Measurements from ENCODE around the gene NOP53. TPM values are rescaled to one million over a fixed set of nuclear protein-coding genes. Genes with fewer than 3 reads are reported as not detected.
"Not testable (repeated sequence)": the region's sequence is repeated elsewhere in the genome, so short reads cannot be mapped to it uniquely, and the experiment has no call there.

NOP53 gene
- total and polyA plus RNA-seq, 2 donors, result 51.2 to 690 TPM

DNA sequence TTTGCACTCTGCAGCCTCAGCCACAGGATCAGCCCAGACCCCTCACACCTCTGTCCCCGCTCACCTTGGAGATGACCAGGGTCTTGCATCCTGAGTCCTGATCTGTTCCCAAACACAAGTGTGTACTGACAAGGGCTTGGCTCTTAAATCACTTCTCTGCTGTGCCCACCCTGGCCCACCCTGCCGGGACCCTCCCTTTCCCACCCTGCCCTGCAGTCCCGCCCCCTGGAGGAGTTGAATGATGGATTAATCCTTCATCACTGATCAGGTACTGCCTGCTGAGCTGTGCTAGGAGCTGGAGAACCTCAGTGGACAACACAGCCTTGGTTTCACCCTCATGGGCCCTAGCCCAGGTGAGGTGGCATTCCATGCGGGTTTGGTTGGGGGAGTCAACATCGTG lies 59.1 kb downstream of the NOP53 start, which contains the start of gene TPRX1:
TPRX1 (minus strand) TSS at position 101 of the 400 bp plus-strand sequence; CDS start at position 89, 12 bp downstream.
- H3K27ac ChIP-seq (ENCODE audit: low read depth); H3K36me3 ChIP-seq (ENCODE audit: insufficient read depth); H3K4me1 ChIP-seq (ENCODE audit: insufficient read depth); H3K4me3 ChIP-seq (ENCODE audit: low read depth, low read length); DNase-seq (ENCODE audit: extremely low spot score): not testable (repeated sequence)
- WGBS, result 84% methylated on average over 5 of the region's 5 CpGs

DNA sequence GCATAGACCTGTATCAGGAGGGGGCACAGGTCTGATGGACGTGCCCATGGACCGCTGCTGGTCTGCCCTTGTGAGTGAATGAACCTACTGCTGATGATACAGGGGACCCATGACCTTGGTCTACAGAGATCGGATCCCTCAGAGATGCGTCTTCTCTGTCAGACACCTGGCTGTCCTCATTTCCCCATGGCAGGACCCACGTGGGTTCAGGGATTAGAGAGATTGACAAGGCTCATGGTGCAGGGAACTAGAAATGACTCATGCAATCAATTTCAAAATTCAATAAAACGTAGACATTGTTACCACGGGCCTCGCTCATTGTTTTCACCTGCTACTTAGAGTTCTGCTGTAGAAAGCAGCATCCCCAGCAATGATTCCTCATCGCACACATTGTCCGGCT lies 60.0 kb downstream of the NOP53 start:
- no peak overlapping the region for H3K4me3 ChIP-seq (ENCODE audit: low read depth, low read length)
- no peaks in the 10 kb centered on the region for H3K36me3 ChIP-seq (ENCODE audit: insufficient read depth)
- DNase-seq (ENCODE audit: extremely low spot score), result no peak
- H3K4me1 ChIP-seq (ENCODE audit: insufficient read depth), result no peaks in the 10 kb centered on the region
- 85% methylated on average over 10 of the region's 10 CpGs for WGBS
- no peak overlapping the region for H3K27ac ChIP-seq (ENCODE audit: low read depth)

DNA sequence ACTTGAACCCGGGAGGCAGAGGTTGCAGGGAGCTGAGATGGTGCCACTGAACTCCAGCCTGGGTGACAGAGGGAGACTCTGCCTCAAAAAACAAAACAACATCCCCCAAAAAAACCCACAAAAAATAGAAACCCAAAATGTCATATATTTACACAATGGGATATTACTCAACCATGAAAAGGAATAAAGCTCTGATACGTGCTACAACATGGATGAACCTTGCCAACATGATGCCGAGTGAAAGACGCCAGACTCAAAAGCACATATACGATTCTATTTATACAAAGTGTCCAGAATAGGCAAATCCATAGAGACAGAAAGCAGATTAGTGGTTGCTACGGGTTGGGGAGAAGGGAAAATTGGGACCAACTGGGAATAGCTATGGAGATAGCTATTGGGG lies 61.1 kb downstream of the NOP53 start:
- Histone ChIP-seq H3K4me1 (ENCODE audit: insufficient read depth) (no peaks in the 10 kb centered on the region), H3K27ac (ENCODE audit: low read depth) (no peak overlapping the region), H3K36me3 (ENCODE audit: insufficient read depth) (no peaks in the 10 kb centered on the region), H3K4me3 (ENCODE audit: low read depth, low read length) (no peak overlapping the region)
- WGBS, result 87% methylated on average over 6 of the region's 6 CpGs
- no peak for DNase-seq (ENCODE audit: extremely low spot score)

Small RNA genes lying within 50 kb of the gene (small RNA-seq; reads per million reads assigned to genes)
- gene AC008745.1 (not detected), gene SNORD23 (not detected)

Other genes with a start within 250 kb of the NOP53 start
- 33.4 TPM for gene NAPA, start 230.5 kb upstream of the NOP53 start, total RNA-seq
- gene NAPA, start 230.5 kb upstream of the NOP53 start, polyA plus RNA-seq, result 107 TPM
- gene ZNF541, start 172.4 kb upstream of the NOP53 start, total RNA-seq, result 0.16 TPM
- 0.25 TPM for gene ZNF541, start 172.4 kb upstream of the NOP53 start, polyA plus RNA-seq
- 5.9 TPM for gene BICRA, start 136.4 kb upstream of the NOP53 start, total RNA-seq
- gene BICRA, start 136.4 kb upstream of the NOP53 start, polyA plus RNA-seq, result 10.9 TPM
- gene EHD2, start 32.1 kb upstream of the NOP53 start, total RNA-seq, result 53.1 TPM
- gene EHD2, start 32.1 kb upstream of the NOP53 start, polyA plus RNA-seq, result 188 TPM
- 186 TPM for gene SELENOW, start 33.2 kb downstream of the NOP53 start, total RNA-seq
- 566 TPM for gene SELENOW, start 33.2 kb downstream of the NOP53 start, polyA plus RNA-seq
- not detected for gene TPRX1, start 59.0 kb downstream of the NOP53 start, total RNA-seq
- not detected for gene TPRX1, start 59.0 kb downstream of the NOP53 start, polyA plus RNA-seq
- not detected for gene CRX, start 76.4 kb downstream of the NOP53 start, total RNA-seq
- gene CRX, start 76.4 kb downstream of the NOP53 start, polyA plus RNA-seq, result not detected
- gene TPRX2, start 113.7 kb downstream of the NOP53 start, total RNA-seq, result not detected
- gene TPRX2, start 113.7 kb downstream of the NOP53 start, polyA plus RNA-seq, result not detected
- gene SULT2A1, start 140.8 kb downstream of the NOP53 start, total RNA-seq, result 0.90 TPM
- gene SULT2A1, start 140.8 kb downstream of the NOP53 start, polyA plus RNA-seq, result 0.68 TPM
- not detected for gene BSPH1, start 246.6 kb downstream of the NOP53 start, total RNA-seq
- gene BSPH1, start 246.6 kb downstream of the NOP53 start, polyA plus RNA-seq, result not detected
- not detected for gene ELSPBP1, start 249.1 kb downstream of the NOP53 start, total RNA-seq
- not detected for gene ELSPBP1, start 249.1 kb downstream of the NOP53 start, polyA plus RNA-seq

Data from urinary bladder (tissue), 4 donors.